Mucosa of rectum (tissue), 2 donors: ENCODE data around the gene ASB10.

ENCODE experiments used
- H3K27ac ChIP-seq, 2 donors: one replicate each; pipeline ENCODE4 v1.7.0; 2013; ENCODE audit warnings: inconsistent platforms in 2 of 2, low read depth in 2 of 2, low read length in 2 of 2
- H3K27me3 ChIP-seq, 2 donors: one replicate each; pipeline ENCODE4 v1.7.0; 2013; ENCODE audit warnings: low read length in 2 of 2; ENCODE audit not compliant: control insufficient read depth in 2 of 2, insufficient read depth in 2 of 2
- H3K36me3 ChIP-seq, 2 donors: one replicate each; pipeline ENCODE4 v1.7.0; 2013; ENCODE audit warnings: low read length in 2 of 2; ENCODE audit not compliant: control insufficient read depth in 2 of 2, insufficient read depth in 2 of 2
- H3K4me1 ChIP-seq, 2 donors: one replicate each; pipeline ENCODE4 v1.7.0; 2013; ENCODE audit warnings: low read length in 2 of 2, mild to moderate bottlenecking in 1 of 2; ENCODE audit not compliant: control insufficient read depth in 2 of 2, insufficient read depth in 2 of 2
- H3K4me3 ChIP-seq, 2 donors: one replicate each; pipeline ENCODE4 v1.7.0; 2013; ENCODE audit warnings: low read length in 2 of 2
- H3K9ac ChIP-seq, 2 donors: one replicate each; pipeline ENCODE4 v1.7.0; 2013; ENCODE audit warnings: low read length in 2 of 2, low read depth in 1 of 2, mild to moderate bottlenecking in 1 of 2
- H3K9me3 ChIP-seq, 2 donors: one replicate each; pipeline ENCODE4 v1.7.0; 2013; ENCODE audit warnings: low read length in 2 of 2; ENCODE audit not compliant: control insufficient read depth in 2 of 2
- donor health status: healthy.
- donor health status: Normal muscosa, but diverticular disease.

The ASB10 gene

GRCh38 chr7:151186640-151187408 lies at the start of gene ASB10:
TSS of gene ASB10 (minus strand) at chr7:151187250. CDS start at chr7:151187130, 120 bp downstream.
- Histone ChIP-seq H3K9me3 (no peaks in the 10 kb centered on the region), H3K36me3 (no peaks in the 10 kb centered on the region), H3K4me3 (no peak within 1 kb of the TSS), H3K27me3 (peaks cover 0 to 7% of the 10 kb centered on the region in 2 donors), H3K4me1 (no peaks in the 10 kb centered on the region), H3K27ac (no peak within 1 kb of the TSS), H3K9ac (no peak within 1 kb of the TSS)

- Histone ChIP-seq H3K4me3 (no peak overlapping the region), H3K9ac (no peak overlapping the region), H3K27me3 (no peaks in the 10 kb centered on the region), H3K36me3 (peaks cover 19 to 38% of the 10 kb centered on the region in 2 donors), H3K9me3 (no peaks in the 10 kb centered on the region), H3K4me1 (peaks cover 18 to 19% of the 10 kb centered on the region in 2 donors), H3K27ac (no peak overlapping the region)
Observed at GRCh38 chr7:151236406-151236805, 49.4 kb upstream of the ASB10 start.

GRCh38 chr7:151235091-151235787 lies 48.2 kb upstream of the ASB10 start:
- H3K9me3 ChIP-seq: no peaks in the 10 kb centered on the region
- H3K4me1 ChIP-seq: peaks cover 18 to 19% of the 10 kb centered on the region in 2 donors
- no peak overlapping the region for H3K9ac ChIP-seq
- H3K27ac ChIP-seq: no peak overlapping the region
- peaks cover 19 to 38% of the 10 kb centered on the region in 2 donors for H3K36me3 ChIP-seq
- H3K27me3 ChIP-seq: no peaks in the 10 kb centered on the region
- no peak overlapping the region for H3K4me3 ChIP-seq

- Histone ChIP-seq H3K9me3 (no peaks in the 10 kb centered on the region), H3K4me3 (peak overlapping the region; percentile 71 to 93), H3K4me1 (peaks cover 18 to 19% of the 10 kb centered on the region in 2 donors), H3K27ac (no peak overlapping the region), H3K36me3 (peaks cover 19 to 32% of the 10 kb centered on the region in 2 donors), H3K27me3 (no peaks in the 10 kb centered on the region), H3K9ac (no peak overlapping the region)
Observed at GRCh38 chr7:151233804-151234203, 46.8 kb upstream of the ASB10 start.

GRCh38 chr7:151232917-151233701 lies 46.1 kb upstream of the ASB10 start:
- H3K27ac ChIP-seq: peak overlapping the region; percentile 57 to 75
- H3K27me3 ChIP-seq: no peaks in the 10 kb centered on the region
- peak overlapping the region; percentile 71 to 93 for H3K4me3 ChIP-seq
- peaks cover 18 to 22% of the 10 kb centered on the region in 2 donors for H3K4me1 ChIP-seq
- no peaks in the 10 kb centered on the region for H3K9me3 ChIP-seq
- H3K36me3 ChIP-seq: peaks cover 19 to 30% of the 10 kb centered on the region in 2 donors
- H3K9ac ChIP-seq: peak overlapping the region; percentile 78 to 84

GRCh38 chr7:151232091-151232916 lies 45.3 kb upstream of the ASB10 start, which contains the start of gene CHPF2:
TSS of gene CHPF2 (plus strand) at chr7:151232483. CDS start at chr7:151234012, 1,529 bp downstream.
- H3K4me1 ChIP-seq: peaks cover 24 to 26% of the 10 kb centered on the region in 2 donors
- no peaks in the 10 kb centered on the region for H3K9me3 ChIP-seq

GRCh38 chr7:151231080-151231479 lies 44.0 kb upstream of the ASB10 start:
- peaks cover 30 to 32% of the 10 kb centered on the region in 2 donors for H3K4me1 ChIP-seq
- H3K9ac ChIP-seq: peak overlapping the region in 1 of 2 donors; percentile 26
- no peaks in the 10 kb centered on the region for H3K9me3 ChIP-seq
- H3K27me3 ChIP-seq: no peaks in the 10 kb centered on the region
- peaks cover 10 to 12% of the 10 kb centered on the region in 2 donors for H3K36me3 ChIP-seq
- H3K27ac ChIP-seq: no peak overlapping the region
- no peak overlapping the region for H3K4me3 ChIP-seq

More at GRCh38 chr7:151232091-151232916, 45.3 kb upstream of the ASB10 start, which contains the start of gene CHPF2:
- Histone ChIP-seq H3K27me3 (no peaks in the 10 kb centered on the region), H3K27ac (peak within 1 kb of the TSS; percentile 57 to 75), H3K36me3 (peaks cover 19 to 23% of the 10 kb centered on the region in 2 donors), H3K4me3 (peak within 1 kb of the TSS; percentile 71 to 93), H3K9ac (peak within 1 kb of the TSS; percentile 78 to 84)

GRCh38 chr7:151229249-151229648 lies 42.2 kb upstream of the ASB10 start:
- Histone ChIP-seq H3K9me3 (no peaks in the 10 kb centered on the region), H3K9ac (no peak overlapping the region), H3K4me3 (no peak overlapping the region), H3K27ac (no peak overlapping the region), H3K4me1 (peaks cover 36 to 40% of the 10 kb centered on the region in 2 donors), H3K27me3 (no peaks in the 10 kb centered on the region), H3K36me3 (peaks cover 7 to 9% of the 10 kb centered on the region in 2 donors)
